ENCODE results near the gene GALNTL6.

The GALNTL6 gene

DNA sequence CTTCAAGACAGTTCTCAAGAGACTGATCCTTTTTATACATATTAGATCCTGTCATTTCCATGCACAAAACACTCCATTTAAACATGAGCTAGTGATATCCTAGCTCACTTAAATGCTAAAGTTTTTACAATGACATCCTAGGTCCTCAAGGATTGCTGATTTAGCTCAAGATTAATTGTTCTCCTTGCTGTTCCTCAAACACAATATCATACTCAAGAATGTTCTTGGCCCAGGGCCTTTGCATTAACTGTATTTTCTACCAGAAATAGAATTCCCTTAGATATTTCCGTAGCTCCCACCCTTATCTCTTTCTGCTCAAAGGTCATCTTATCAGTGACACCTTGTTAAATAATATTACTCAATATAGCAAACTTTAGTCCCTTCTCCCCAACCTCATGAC, 270.1 kb downstream of the GALNTL6 start:
- Mint-ChIP-seq H3K27ac (no peak overlapping the region), H3K4me1 (no peaks in the 10 kb centered on the region), H3K4me3 (no peak overlapping the region), H3K36me3 (ENCODE audit: low read depth) (no peaks in the 10 kb centered on the region), H3K9me3 (no peaks in the 10 kb centered on the region), H3K27me3 (no peaks in the 10 kb centered on the region)
- ATAC-seq (no peak), DNase-seq (no peak)

DNA sequence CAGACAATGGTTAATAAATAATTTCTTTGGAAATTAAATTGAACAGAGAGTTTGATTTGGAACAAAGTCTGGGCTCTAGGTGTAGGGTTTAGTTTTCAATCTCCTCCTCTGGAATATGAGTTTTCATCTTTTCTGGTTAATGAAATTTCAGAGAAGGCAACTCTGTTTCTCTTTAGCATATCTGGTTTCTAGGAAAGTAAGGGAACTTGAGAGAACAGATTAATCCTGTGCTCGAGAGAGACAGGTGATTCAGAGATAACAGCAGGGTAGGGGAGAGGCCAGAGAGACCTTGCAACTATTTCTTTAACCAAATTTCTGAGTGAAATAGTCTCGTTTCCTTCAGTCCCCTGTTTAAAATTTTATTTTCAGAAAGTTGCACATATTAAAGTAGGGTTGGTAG, 275.4 kb downstream of the GALNTL6 start:
- no peak for DNase-seq
- Mint-ChIP-seq H3K27me3 (no peaks in the 10 kb centered on the region), H3K27ac (no peak overlapping the region), H3K9me3 (peaks cover 6% of the 10 kb centered on the region), H3K4me3 (no peak overlapping the region), H3K4me1 (no peaks in the 10 kb centered on the region), H3K36me3 (ENCODE audit: low read depth) (no peaks in the 10 kb centered on the region)
- no peak for ATAC-seq

GRCh38 chr4:172095161-172095560, 282.0 kb downstream of the GALNTL6 start:
- no peaks in the 10 kb centered on the region for H3K27me3 Mint-ChIP-seq
- ATAC-seq (no peak), DNase-seq (no peak)
- no peaks in the 10 kb centered on the region for H3K36me3 Mint-ChIP-seq (ENCODE audit: low read depth)
- H3K4me3 Mint-ChIP-seq = no peak overlapping the region
- H3K9me3 Mint-ChIP-seq = peaks cover 6% of the 10 kb centered on the region
- H3K27ac Mint-ChIP-seq = no peak overlapping the region
- no peaks in the 10 kb centered on the region for H3K4me1 Mint-ChIP-seq

DNA sequence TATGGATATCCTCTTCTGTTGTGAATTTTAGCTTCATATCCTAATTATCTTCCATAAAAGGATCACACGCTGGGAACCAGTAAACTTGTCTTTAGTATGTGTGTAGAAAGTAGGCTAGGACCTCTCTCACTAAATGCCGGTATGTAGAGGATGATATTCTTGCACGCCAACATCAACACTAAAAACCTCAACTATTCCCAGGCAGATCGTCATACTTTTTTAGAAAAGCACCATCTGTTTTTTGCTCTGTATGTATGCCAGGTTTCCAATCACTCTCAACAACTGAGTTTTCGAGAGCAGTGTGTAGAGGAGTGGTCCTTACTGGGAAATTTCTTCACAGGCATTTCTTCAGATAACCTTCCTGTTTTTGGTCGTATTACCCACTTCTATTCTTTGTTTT, 283.6 kb downstream of the GALNTL6 start:
- DNase-seq (no peak), ATAC-seq (no peak)
- no peaks in the 10 kb centered on the region for H3K9me3 Mint-ChIP-seq
- no peaks in the 10 kb centered on the region for H3K4me1 Mint-ChIP-seq
- no peaks in the 10 kb centered on the region for H3K27me3 Mint-ChIP-seq
- H3K27ac Mint-ChIP-seq = no peak overlapping the region
- H3K4me3 Mint-ChIP-seq = no peak overlapping the region
- no peaks in the 10 kb centered on the region for H3K36me3 Mint-ChIP-seq (ENCODE audit: low read depth)

- no peak for ATAC-seq
- Mint-ChIP-seq H3K27me3 (no peaks in the 10 kb centered on the region), H3K9me3 (peaks cover 4% of the 10 kb centered on the region), H3K27ac (no peak overlapping the region), H3K4me1 (no peaks in the 10 kb centered on the region), H3K4me3 (no peak overlapping the region), H3K36me3 (ENCODE audit: low read depth) (no peaks in the 10 kb centered on the region)
- no peak for DNase-seq
Measured at GRCh38 chr4:172099376-172099775, 286.2 kb downstream of the GALNTL6 start.

DNA sequence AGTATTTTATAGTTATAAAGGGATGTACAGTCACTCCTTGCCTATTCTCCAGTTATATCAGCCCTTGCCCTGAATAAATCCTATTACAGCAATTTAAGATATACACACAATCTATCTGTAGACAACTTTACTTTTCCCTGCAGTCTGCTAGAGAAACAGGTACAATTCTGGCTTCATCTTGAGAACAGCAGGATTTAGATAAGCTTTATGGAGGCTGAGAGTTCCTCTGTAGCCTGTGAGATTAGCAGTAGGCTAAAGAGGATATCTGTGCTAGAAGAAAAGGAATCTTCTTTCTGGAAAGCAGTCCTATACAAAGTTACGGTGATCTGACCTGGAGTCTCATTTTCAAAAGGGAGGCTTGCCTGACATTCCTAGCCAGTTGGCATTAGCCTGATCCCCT, 290.3 kb downstream of the GALNTL6 start:
- Mint-ChIP-seq H3K27me3 (no peaks in the 10 kb centered on the region), H3K27ac (no peak overlapping the region), H3K9me3 (peaks cover 16% of the 10 kb centered on the region), H3K4me1 (no peaks in the 10 kb centered on the region), H3K36me3 (ENCODE audit: low read depth) (no peaks in the 10 kb centered on the region), H3K4me3 (no peak overlapping the region)
- no peak for DNase-seq
- ATAC-seq = no peak

DNA sequence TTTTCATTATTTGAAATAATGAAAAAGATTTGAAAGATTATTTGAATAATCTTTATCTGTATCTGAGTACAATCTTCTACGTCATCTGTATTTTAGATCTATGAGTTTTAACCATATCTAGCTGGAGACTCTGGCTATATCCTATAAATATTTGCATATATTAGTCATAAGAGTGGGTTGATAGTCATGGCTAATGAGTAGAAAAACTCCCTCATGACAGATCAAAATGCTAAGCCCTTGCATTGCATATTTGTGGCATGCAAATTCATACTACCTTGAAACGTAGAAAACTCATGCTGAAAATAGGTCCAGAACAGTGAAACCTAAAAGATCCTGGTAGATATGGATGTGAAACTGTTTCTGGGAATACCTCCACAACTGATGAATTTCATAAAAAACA, 291.3 kb downstream of the GALNTL6 start:
- no peak overlapping the region for H3K27ac Mint-ChIP-seq
- H3K27me3 Mint-ChIP-seq = no peaks in the 10 kb centered on the region
- H3K4me3 Mint-ChIP-seq = no peak overlapping the region
- peaks cover 18% of the 10 kb centered on the region for H3K9me3 Mint-ChIP-seq
- H3K4me1 Mint-ChIP-seq = no peaks in the 10 kb centered on the region
- DNase-seq = no peak
- ATAC-seq = no peak
- no peaks in the 10 kb centered on the region for H3K36me3 Mint-ChIP-seq (ENCODE audit: low read depth)

DNA sequence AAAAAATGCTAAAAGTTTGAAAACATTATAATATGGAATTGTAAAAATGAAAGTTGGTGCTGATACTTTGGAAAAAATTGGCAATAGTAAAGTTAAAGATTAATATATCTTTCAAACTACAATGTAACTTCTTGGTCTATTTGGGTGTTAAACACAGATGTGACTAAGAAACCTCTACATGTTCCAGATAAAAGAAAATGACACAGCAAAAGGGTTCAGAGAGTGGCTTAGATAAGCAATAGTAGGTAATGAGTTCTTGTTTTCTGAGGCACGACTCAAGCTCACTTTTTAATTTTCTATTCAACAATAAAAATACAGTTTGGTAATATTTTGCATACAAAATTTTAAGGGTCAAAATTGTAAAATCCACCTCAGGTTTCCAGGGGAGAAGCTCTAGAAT, 292.7 kb downstream of the GALNTL6 start:
- H3K36me3 Mint-ChIP-seq (ENCODE audit: low read depth) = no peaks in the 10 kb centered on the region

DNA sequence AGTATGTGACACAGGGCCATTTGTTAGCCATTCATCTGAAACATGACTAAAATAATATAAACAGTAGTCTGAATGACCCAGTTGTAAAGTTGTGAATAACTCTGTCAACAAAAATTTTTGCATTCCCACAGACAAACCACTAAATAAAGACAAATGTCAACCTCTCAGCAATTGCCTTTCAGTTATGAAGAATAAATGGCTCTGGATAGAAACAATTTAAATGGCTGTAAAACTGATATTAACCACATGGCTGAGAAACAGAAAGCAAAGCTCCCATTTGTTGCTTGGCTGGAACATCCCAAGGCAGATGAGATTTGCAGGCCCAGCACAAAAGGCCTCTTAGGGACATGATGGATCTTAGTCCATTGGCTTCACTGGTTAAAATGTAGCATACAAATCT, 296.3 kb downstream of the GALNTL6 start:
- Mint-ChIP-seq H3K36me3 (ENCODE audit: low read depth) (no peaks in the 10 kb centered on the region), H3K4me1 (no peaks in the 10 kb centered on the region), H3K4me3 (no peak overlapping the region), H3K9me3 (peaks cover 14% of the 10 kb centered on the region), H3K27me3 (no peaks in the 10 kb centered on the region), H3K27ac (no peak overlapping the region)
- DNase-seq = no peak
- no peak for ATAC-seq

More for the DNA sequence above, 292.7 kb downstream of the GALNTL6 start:
- Mint-ChIP-seq H3K4me1 (no peaks in the 10 kb centered on the region), H3K9me3 (peaks cover 18% of the 10 kb centered on the region), H3K27ac (no peak overlapping the region), H3K27me3 (no peaks in the 10 kb centered on the region), H3K4me3 (no peak overlapping the region)
- DNase-seq (no peak), ATAC-seq (no peak)

- Mint-ChIP-seq H3K9me3 (no peaks in the 10 kb centered on the region), H3K27ac (no peak overlapping the region), H3K4me1 (no peaks in the 10 kb centered on the region), H3K4me3 (no peak overlapping the region), H3K27me3 (no peaks in the 10 kb centered on the region), H3K36me3 (ENCODE audit: low read depth) (no peaks in the 10 kb centered on the region)
- DNase-seq (no peak), ATAC-seq (no peak)
Measured at GRCh38 chr4:172124656-172125308, 311.6 kb downstream of the GALNTL6 start.

GRCh38 chr4:172125443-172125842, 312.2 kb downstream of the GALNTL6 start:
- DNase-seq = no peak
- Mint-ChIP-seq H3K4me1 (no peaks in the 10 kb centered on the region), H3K36me3 (ENCODE audit: low read depth) (no peaks in the 10 kb centered on the region), H3K9me3 (no peaks in the 10 kb centered on the region), H3K27ac (no peak overlapping the region), H3K27me3 (no peaks in the 10 kb centered on the region), H3K4me3 (no peak overlapping the region)
- no peak for ATAC-seq

- no peaks in the 10 kb centered on the region for H3K27me3 Mint-ChIP-seq
- H3K4me3 Mint-ChIP-seq = no peak overlapping the region
- no peaks in the 10 kb centered on the region for H3K4me1 Mint-ChIP-seq
- DNase-seq (no peak), ATAC-seq (no peak)
- H3K9me3 Mint-ChIP-seq = no peaks in the 10 kb centered on the region
- H3K27ac Mint-ChIP-seq = no peak overlapping the region
- no peaks in the 10 kb centered on the region for H3K36me3 Mint-ChIP-seq (ENCODE audit: low read depth)
Measured at GRCh38 chr4:172127168-172127567, 314.0 kb downstream of the GALNTL6 start.

DNA sequence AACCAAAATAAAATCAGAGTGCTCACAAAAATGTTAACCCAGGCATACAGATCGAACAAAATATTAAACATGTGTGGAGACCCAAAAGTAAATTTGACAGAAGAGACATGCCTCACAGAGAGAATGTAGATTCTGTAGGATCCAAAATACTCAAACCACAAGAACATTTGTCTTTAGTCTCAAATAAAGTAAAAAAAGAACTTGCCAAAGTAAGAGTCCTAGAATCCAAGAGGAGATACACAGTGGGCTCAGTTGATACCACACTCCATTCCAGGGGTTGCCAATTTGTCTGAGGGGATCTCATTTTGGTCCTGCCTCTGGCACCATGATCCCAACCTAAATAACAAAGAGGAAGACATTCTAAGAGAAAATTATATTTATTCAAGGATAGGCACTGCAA, 316.4 kb downstream of the GALNTL6 start:
- H3K4me1 Mint-ChIP-seq = no peaks in the 10 kb centered on the region

GRCh38 chr4:172134521-172134920, 321.3 kb downstream of the GALNTL6 start:
- H3K9me3 Mint-ChIP-seq = no peaks in the 10 kb centered on the region
- H3K27me3 Mint-ChIP-seq = no peaks in the 10 kb centered on the region
- DNase-seq (no peak), ATAC-seq (no peak)
- H3K4me3 Mint-ChIP-seq = no peak overlapping the region
- H3K27ac Mint-ChIP-seq = no peak overlapping the region
- H3K36me3 Mint-ChIP-seq (ENCODE audit: low read depth) = no peaks in the 10 kb centered on the region
- no peaks in the 10 kb centered on the region for H3K4me1 Mint-ChIP-seq

More for the DNA sequence above, 316.4 kb downstream of the GALNTL6 start:
- Mint-ChIP-seq H3K27me3 (no peaks in the 10 kb centered on the region), H3K36me3 (ENCODE audit: low read depth) (no peaks in the 10 kb centered on the region), H3K9me3 (no peaks in the 10 kb centered on the region), H3K27ac (no peak overlapping the region), H3K4me3 (no peak overlapping the region)
- no peak for ATAC-seq
- DNase-seq = no peak

- no peak overlapping the region for H3K4me3 Mint-ChIP-seq
- H3K36me3 Mint-ChIP-seq (ENCODE audit: low read depth) = no peaks in the 10 kb centered on the region
- no peak for DNase-seq
- no peaks in the 10 kb centered on the region for H3K27me3 Mint-ChIP-seq
- peaks cover 5% of the 10 kb centered on the region for H3K9me3 Mint-ChIP-seq
- H3K27ac Mint-ChIP-seq = no peak overlapping the region
- ATAC-seq = no peak
- H3K4me1 Mint-ChIP-seq = no peaks in the 10 kb centered on the region
Measured at GRCh38 chr4:172141025-172141424, 327.8 kb downstream of the GALNTL6 start.

DNA sequence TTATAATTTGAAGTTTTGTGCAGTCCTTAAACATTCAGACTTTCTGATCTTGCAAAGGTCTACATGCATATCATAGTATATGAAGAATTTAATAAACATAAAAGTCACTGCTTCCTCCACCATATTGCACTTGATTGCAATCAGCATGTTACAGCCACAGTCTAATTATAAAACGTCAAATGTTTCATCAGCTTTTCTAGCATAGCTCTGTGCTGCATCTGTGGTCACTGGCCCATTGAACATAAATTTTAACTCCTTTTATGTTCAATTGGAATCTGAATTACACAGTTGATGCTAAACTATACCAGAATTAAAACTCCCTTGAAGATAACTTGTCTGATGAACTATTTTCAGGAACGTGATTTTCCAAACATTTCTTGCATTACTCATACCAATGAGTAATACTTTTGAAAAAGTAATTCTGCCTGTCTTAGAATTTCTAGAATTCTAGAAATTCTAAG, 329.1 kb downstream of the GALNTL6 start:
- Mint-ChIP-seq H3K4me3 (no peak overlapping the region), H3K27me3 (no peaks in the 10 kb centered on the region), H3K27ac (no peak overlapping the region), H3K36me3 (ENCODE audit: low read depth) (no peaks in the 10 kb centered on the region), H3K9me3 (peaks cover 5% of the 10 kb centered on the region), H3K4me1 (no peaks in the 10 kb centered on the region)
- no peak for ATAC-seq
- DNase-seq = no peak
